ENCODE measurements around the gene TLR5. TPM values are rescaled to one million over a fixed set of nuclear protein-coding genes. Genes with fewer than 3 reads are reported as not detected.

Gene TLR5
- total RNA-seq, 1 donor from 2014 or later = 2.8 TPM

DNA sequence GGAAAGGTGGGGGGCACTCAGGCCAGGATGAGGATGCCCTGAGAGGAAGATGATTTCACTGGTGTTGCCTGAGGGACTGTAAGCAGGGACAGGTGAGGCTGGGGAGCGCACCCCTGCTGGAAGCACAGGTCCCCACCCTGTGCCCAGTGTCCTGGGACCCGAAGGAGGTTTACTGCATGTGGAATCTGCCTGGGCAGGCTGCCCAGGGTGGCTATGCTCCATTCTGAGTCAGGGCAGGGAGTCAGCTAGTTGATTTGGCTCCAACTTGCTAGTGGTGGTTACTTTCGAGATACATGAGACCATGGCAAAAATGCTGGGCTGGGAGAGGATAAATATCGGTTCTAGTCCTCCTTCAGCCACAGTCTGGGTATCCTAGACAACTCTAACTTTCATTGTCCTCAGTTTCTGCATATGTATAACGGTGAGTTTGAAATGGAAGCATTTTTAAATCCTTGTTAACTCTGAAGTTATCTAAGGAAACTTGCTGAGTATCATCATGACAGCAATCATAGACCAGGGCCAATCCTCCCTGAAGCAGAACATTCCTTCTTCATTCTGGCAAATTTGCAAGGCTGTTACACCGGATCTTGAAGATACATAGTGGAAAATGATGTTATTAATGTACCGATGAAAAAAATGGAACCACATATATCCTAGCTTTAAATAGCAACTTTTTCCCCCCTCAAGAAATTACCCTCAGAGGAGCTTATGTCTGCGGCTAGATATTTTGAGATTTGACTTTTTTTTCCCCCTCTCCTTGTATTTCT is 7.7 kb downstream of the TLR5 start:
- Mint-ChIP-seq H3K9me3 (no peaks in the 10 kb centered on the region), H3K4me3 (no peak overlapping the region), H3K36me3 (no peaks in the 10 kb centered on the region), H3K27ac (peak overlapping the region; percentile 95), H3K4me1 (ENCODE audit: unreplicated experiment) (peaks cover 22% of the 10 kb centered on the region), H3K27me3 (peaks cover 28% of the 10 kb centered on the region)
- TF ChIP-seq, protein P1, sequence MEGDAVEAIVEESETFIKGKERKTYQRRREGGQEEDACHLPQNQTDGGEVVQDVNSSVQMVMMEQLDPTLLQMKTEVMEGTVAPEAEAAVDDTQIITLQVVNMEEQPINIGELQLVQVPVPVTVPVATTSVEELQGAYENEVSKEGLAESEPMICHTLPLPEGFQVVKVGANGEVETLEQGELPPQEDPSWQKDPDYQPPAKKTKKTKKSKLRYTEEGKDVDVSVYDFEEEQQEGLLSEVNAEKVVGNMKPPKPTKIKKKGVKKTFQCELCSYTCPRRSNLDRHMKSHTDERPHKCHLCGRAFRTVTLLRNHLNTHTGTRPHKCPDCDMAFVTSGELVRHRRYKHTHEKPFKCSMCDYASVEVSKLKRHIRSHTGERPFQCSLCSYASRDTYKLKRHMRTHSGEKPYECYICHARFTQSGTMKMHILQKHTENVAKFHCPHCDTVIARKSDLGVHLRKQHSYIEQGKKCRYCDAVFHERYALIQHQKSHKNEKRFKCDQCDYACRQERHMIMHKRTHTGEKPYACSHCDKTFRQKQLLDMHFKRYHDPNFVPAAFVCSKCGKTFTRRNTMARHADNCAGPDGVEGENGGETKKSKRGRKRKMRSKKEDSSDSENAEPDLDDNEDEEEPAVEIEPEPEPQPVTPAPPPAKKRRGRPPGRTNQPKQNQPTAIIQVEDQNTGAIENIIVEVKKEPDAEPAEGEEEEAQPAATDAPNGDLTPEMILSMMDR (conservative IDR thresholded peaks at IDR 0.05) = no peak
- DNase-seq (ENCODE audit: extremely low spot score, unreplicated experiment) = no peak

DNA sequence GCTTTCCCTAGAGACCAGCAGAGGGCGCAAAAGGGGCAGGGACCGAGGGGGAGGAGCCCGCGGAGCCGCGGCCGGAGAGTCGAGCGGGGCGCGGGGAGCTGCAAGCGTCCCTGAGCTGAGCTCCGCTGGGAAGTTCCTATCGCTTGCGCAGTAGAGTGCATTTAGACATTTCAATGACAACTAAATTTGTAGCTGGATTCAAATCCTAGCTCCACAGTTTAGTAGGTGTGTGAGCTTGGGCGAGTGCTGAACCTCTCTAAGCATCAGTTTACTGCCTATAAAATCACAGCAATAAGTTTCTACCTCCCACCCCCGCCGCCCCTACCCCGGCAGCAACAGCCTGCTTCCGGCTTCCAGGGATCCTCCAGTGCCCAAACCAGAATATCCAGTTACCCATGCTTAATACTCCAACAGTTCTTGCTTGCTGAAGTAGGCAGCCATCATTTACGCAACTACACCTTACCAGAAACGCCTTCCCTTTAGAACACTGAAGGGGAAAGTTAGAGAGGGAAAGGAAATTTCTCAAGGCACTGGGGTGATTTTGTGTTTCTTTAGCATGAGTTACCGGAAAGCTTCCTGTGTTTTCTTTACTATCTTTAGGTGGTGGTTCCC is 9.1 kb downstream of the TLR5 start:
- H3K36me3 Mint-ChIP-seq = no peaks in the 10 kb centered on the region
- peak overlapping the region; percentile 95 for H3K27ac Mint-ChIP-seq
- H3K4me3 Mint-ChIP-seq = peak overlapping the region; percentile 88
- peak; percentile 92 for DNase-seq (ENCODE audit: extremely low spot score, unreplicated experiment)
- H3K27me3 Mint-ChIP-seq = peaks cover 40% of the 10 kb centered on the region
- peaks cover 28% of the 10 kb centered on the region for H3K4me1 Mint-ChIP-seq (ENCODE audit: unreplicated experiment)
- H3K9me3 Mint-ChIP-seq = no peaks in the 10 kb centered on the region
- TF ChIP-seq, protein P1 (conservative IDR thresholded peaks at IDR 0.05) = peak; percentile 98

DNA sequence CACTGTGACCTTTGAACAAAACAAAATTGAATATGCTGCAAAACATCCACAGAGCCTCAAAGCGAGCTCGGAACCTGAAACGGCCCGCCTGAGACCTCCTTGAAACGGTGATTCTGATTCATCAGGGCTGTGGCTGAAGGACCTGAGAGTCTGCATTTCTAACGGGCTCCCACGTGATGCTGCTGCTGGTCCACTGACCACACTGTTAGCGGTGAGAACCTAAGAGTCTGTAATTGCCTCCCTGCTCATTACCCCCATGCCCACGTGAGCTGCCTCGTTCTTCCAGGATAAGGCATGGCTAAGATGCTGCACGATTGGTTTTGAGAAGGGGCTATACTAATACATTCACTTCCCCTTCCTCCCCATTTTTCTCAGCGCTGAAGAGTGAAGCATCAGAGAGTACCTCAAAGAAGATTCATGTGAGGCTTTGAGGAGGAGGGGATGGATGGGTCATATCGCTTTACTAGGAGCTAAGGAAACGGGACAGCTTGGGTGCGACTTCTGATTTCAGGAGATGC is 9.7 kb downstream of the TLR5 start:
- TF ChIP-seq, protein P1 (conservative IDR thresholded peaks at IDR 0.05) = no peak
- H3K36me3 Mint-ChIP-seq = no peaks in the 10 kb centered on the region
- peak overlapping the region; percentile 88 for H3K4me3 Mint-ChIP-seq
- H3K4me1 Mint-ChIP-seq (ENCODE audit: unreplicated experiment) = peaks cover 28% of the 10 kb centered on the region
- peaks cover 42% of the 10 kb centered on the region for H3K27me3 Mint-ChIP-seq
- H3K9me3 Mint-ChIP-seq = no peaks in the 10 kb centered on the region
- DNase-seq (ENCODE audit: extremely low spot score, unreplicated experiment) = no peak
- H3K27ac Mint-ChIP-seq = peak overlapping the region; percentile 95

DNA sequence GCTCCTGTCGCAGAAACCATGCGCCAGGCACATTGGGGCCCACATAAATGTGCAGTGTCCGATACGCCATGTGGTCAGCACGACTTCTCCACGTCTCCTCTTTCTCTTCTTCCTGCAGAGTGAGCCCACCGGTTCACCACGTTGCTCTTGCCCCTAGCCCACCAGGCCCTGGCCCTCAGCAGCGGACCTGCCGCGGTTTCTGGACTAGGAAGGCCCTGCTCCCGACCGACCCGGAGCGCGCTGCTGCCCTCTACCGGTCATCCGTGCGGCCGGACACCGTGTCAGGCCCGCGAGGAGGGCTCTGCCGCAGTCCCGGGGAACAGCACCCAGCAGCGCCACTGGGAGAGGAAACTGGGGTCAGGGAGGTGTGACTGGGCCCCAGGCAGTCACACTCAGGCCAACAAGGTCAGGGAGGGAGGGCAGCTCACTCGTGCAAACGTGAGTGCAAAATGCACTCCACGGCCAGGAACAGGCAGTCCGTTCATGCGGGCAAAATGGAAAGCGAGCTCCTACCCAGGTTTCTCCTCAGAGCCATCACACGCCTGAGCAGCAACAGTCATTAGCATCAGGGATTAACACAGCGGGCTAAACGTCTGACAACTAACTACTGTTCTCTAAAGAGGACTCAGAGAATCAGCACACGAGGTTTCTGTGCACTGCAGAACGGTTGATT is 13.7 kb downstream of the TLR5 start:
- Mint-ChIP-seq H3K9me3 (no peaks in the 10 kb centered on the region), H3K27me3 (peaks cover 38% of the 10 kb centered on the region), H3K4me1 (ENCODE audit: unreplicated experiment) (peaks cover 18% of the 10 kb centered on the region), H3K36me3 (no peaks in the 10 kb centered on the region), H3K4me3 (peak overlapping the region; percentile 69), H3K27ac (peak overlapping the region; percentile 21)
- TF ChIP-seq, protein P1 (conservative IDR thresholded peaks at IDR 0.05) = peak; percentile 96
- peak; percentile 84 for DNase-seq (ENCODE audit: extremely low spot score, unreplicated experiment)

DNA sequence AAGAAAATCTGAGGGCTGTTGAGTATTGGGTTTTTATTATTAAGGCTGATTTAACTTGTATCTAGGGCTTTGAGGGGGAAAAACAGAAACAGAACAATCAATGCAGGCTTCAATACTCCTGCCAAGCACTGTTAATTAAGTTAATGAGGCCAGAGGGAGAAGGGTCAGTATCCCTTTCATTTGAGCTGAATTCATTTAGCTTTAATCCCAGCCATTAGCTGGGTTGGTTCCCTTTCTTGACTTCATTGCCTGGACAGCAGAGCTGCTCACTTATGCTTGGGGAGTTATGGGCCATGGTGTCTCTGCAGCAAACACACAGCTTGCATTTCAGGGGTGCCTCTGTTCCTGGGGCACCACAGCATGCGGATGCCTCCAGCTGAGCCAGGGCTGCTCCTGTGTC is 16.3 kb downstream of the TLR5 start:
- H3K4me3 Mint-ChIP-seq = no peak overlapping the region
- H3K27ac Mint-ChIP-seq = no peak overlapping the region
- peaks cover 14% of the 10 kb centered on the region for H3K4me1 Mint-ChIP-seq (ENCODE audit: unreplicated experiment)
- no peak for DNase-seq (ENCODE audit: extremely low spot score, unreplicated experiment)
- no peaks in the 10 kb centered on the region for H3K36me3 Mint-ChIP-seq
- TF ChIP-seq, protein P1 (conservative IDR thresholded peaks at IDR 0.05) = no peak
- H3K27me3 Mint-ChIP-seq = peaks cover 29% of the 10 kb centered on the region
- no peaks in the 10 kb centered on the region for H3K9me3 Mint-ChIP-seq

All from type B pancreatic cell (in vitro differentiated cells).